Heart right ventricle (tissue), 16 donors: ENCODE measurements around the gene MRFAP1. TPM values are rescaled to one million over a fixed set of nuclear protein-coding genes. Genes with fewer than 3 reads are reported as not detected.

Experiments
- ATAC-seq, 8 donors: fragments of 200-7000 bp; cut with Tn5 transposase; one replicate each; pipeline ENCODE4 v1.9.1; 2020; ENCODE audit warnings: mild to moderate bottlenecking in 8 of 8, moderate library complexity in 8 of 8, moderate number of reproducible peaks in 1 of 8
- DNase-seq, 2 donors: peaks; one replicate each; pipeline ENCODE4 v3.0.0-alpha.2; 2020
- H3K27ac ChIP-seq, 10 donors: fragments of 200-600 bp; sonication (generic) in 2 of 10; one replicate each; pipeline versions ENCODE4 v1.5.0 to v1.8.0; 2020 to 2022; ENCODE audit warnings: mild to moderate bottlenecking in 3 of 10
- H3K27me3 ChIP-seq, 7 donors: fragments of 200-600 bp; one replicate each; pipeline ENCODE4 v1.8.0; 2021 to 2022; ENCODE audit warnings: mild to moderate bottlenecking in 2 of 7
- H3K36me3 ChIP-seq, 9 donors: fragments of 200-600 bp; sonication (generic) in 1 of 9; one replicate each; pipeline versions ENCODE4 v1.5.0 to v1.8.0; 2020 to 2022; ENCODE audit warnings: mild to moderate bottlenecking in 2 of 9
- H3K4me1 ChIP-seq, 9 donors: fragments of 200-600 bp; sonication (generic) in 1 of 9; one replicate each; pipeline versions ENCODE4 v1.5.0 to v1.8.0; 2020 to 2022; ENCODE audit warnings: mild to moderate bottlenecking in 4 of 9
- H3K4me3 ChIP-seq, 10 donors: fragments of 200-600 bp; sonication (generic) in 2 of 10; one replicate each; pipeline versions ENCODE4 v1.5.0 to v1.8.0; 2020 to 2022; ENCODE audit warnings: mild to moderate bottlenecking in 7 of 10, moderate library complexity in 2 of 10
- H3K9me3 ChIP-seq, 11 donors: fragments of 200-600 bp in 10 of 11; sonication (generic) in 2 of 11; one replicate each; pipeline versions ENCODE4 v1.5.0 to v1.8.0; 2013 to 2022; ENCODE audit warnings: mild to moderate bottlenecking in 2 of 11, control low read depth in 1 of 11, moderate library complexity in 1 of 11
- CTCF ChIP-seq, 9 donors: fragments of 200-600 bp; sonication (generic) in 2 of 9; IDR thresholded peaks; one replicate each; pipeline versions ENCODE4 v1.5.0 to v1.8.0; 2021 to 2022; ENCODE audit warnings: antibody characterized with exemption in 9 of 9, mild to moderate bottlenecking in 5 of 9, moderate library complexity in 1 of 9
- WGBS, 2 donors: extraction: QIAGEN DNeasy Blood & Tissue Kit; methylation state at CpG; one replicate each; pipeline ENCODE4 v1.1.7; 2013; ENCODE audit warnings: inconsistent platforms in 1 of 2; 5-methylcytosine and 5-hydroxymethylcytosine counted together
- intact Hi-C, 10 donors: fragments of 100-400 bp; cut with DNase I; formaldehyde crosslinking; loops; one replicate each; pipeline versions ENCODE4 v1.11.1 to v1.14.2; 2022
- polyA plus RNA-seq, 2 donors: library from polyadenylated mRNA; stranded (reverse); fragments of 200-250 nt; gene quantifications; one replicate each; pipeline ENCODE4 v1.2.3, GENCODE V29; 2013
- total RNA-seq, 10 donors: library from RNA; stranded (reverse); fragmentation: NEBNext Ultra II Directional in 3 of 10; extraction: Animal tissue kit (Norgen Biotek cat#: 25700) in 3 of 10; gene quantifications; one replicate each; pipeline versions ENCODE4 v1.2.1 to v1.2.4, GENCODE V29; 2021 to 2023
- donor health status: Arrhythmogenic right ventricular cardiomyopathy.
- donor health status: ischemic (EF 13 %, LVEDD 7.1; RV severe dilation, severe dysfunction).
- donor health status: healthy with polysubstance abuse.
- donor health status: DM: no; HTN: yes; CAD: no.
- donor health status: DM: no; HTN: no; CAD: no.
- donor health status: ischemic (EF 25% LVEDD 6.9; RV normal size, moderate dysfunction).
- donor health status: ischemic (EF 25% LVEDD 5.7; RV mildly dilated, moderate dysfunction).
- donor health status: healthy.
- donor health status: DM: yes; HTN: yes; CAD: no.
- donor health status: Ischemic cardiomyopathy.
- donor health status: ischemic (EF 35%, LVEDD 5.7; RV mildly dilated, moderate dysfunction).
- donor health status: nonischemic (EF 11% LVEDD 7.7; RV severe dilation, severe dysfunction).
- donor health status: DM: yes; HTN: yes; CAD: no.
- donor health status: PGD.
- donor health status: ischemic (EF 29% LVEDD 5.4; RV normal size, mild dysfunction).
- donor health status: nonischemic (EF 23%, LVEDD 6.1; RV moderate dilation, normal function).

The MRFAP1 gene
- total and polyA plus RNA-seq, 12 donors = 163 to 445 (median 248) TPM

GRCh38 chr4:6619116-6619465, 21.4 kb upstream of the MRFAP1 start:
- intact Hi-C loops = no loop called here
- H3K27me3 ChIP-seq = no peaks in the 10 kb centered on the region
- TF ChIP-seq CTCF (IDR thresholded peaks at IDR 0.05) = no peak
- H3K27ac ChIP-seq = no peak overlapping the region
- no peaks in the 10 kb centered on the region for H3K4me1 ChIP-seq
- H3K36me3 ChIP-seq = peaks cover 0 to 76% (median 34%) of the 10 kb centered on the region in 9 donors
- no peak for DNase-seq
- no peaks in the 10 kb centered on the region for H3K9me3 ChIP-seq
- no peak for ATAC-seq
- no peak overlapping the region for H3K4me3 ChIP-seq
- 95% methylated on average over 13 of the region's 13 CpGs for WGBS, 2 donors

GRCh38 chr4:6619466-6620255, 20.8 kb upstream of the MRFAP1 start:
- no peak for TF ChIP-seq CTCF (IDR thresholded peaks at IDR 0.05)
- Histone ChIP-seq H3K4me1 (no peaks in the 10 kb centered on the region), H3K27me3 (no peaks in the 10 kb centered on the region), H3K36me3 (peaks cover 0 to 70% (median 34%) of the 10 kb centered on the region in 9 donors), H3K4me3 (no peak overlapping the region), H3K9me3 (no peaks in the 10 kb centered on the region), H3K27ac (no peak overlapping the region)
- WGBS, 2 donors = 92 to 94% methylated on average over 24 of the region's 24 CpGs
- ATAC-seq (peak in 1 of 8 donors; percentile 8), DNase-seq (no peak)
- intact Hi-C loops = no loop called here

GRCh38 chr4:6620296-6620695, 20.2 kb upstream of the MRFAP1 start:
- WGBS, 2 donors = 88 to 95% methylated on average over 10 of the region's 10 CpGs
- no peaks in the 10 kb centered on the region for H3K27me3 ChIP-seq
- no peaks in the 10 kb centered on the region for H3K4me1 ChIP-seq
- no peak for TF ChIP-seq CTCF (IDR thresholded peaks at IDR 0.05)
- DNase-seq = no peak
- no peaks in the 10 kb centered on the region for H3K9me3 ChIP-seq
- ATAC-seq = peak in 2 of 8 donors; percentile 8 to 20
- H3K36me3 ChIP-seq = peaks cover 0 to 64% (median 32%) of the 10 kb centered on the region in 9 donors
- intact Hi-C loops = no loop called here
- H3K27ac ChIP-seq = no peak overlapping the region
- no peak overlapping the region for H3K4me3 ChIP-seq

- Histone ChIP-seq H3K4me3 (no peak overlapping the region), H3K4me1 (no peaks in the 10 kb centered on the region), H3K27me3 (no peaks in the 10 kb centered on the region), H3K9me3 (no peaks in the 10 kb centered on the region), H3K36me3 (peaks cover 0 to 57% (median 24%) of the 10 kb centered on the region in 9 donors), H3K27ac (no peak overlapping the region)
- WGBS, 2 donors = 90 to 92% methylated on average over 10 of the region's 10 CpGs
- DNase-seq (no peak), ATAC-seq (peak in 1 of 8 donors; percentile 50)
- TF ChIP-seq CTCF (IDR thresholded peaks at IDR 0.05) = no peak
- intact Hi-C loops = no loop called here
Measured at GRCh38 chr4:6620891-6621555, 19.5 kb upstream of the MRFAP1 start.
